T-helper 1 cell treated with Interleukin-12 subunit alpha and Interleukin-12 subunit beta and Interleukin-4 antibody, amounts not matched to agents 30 μg/mL and 1 μg/mL, for 36 hours (primary cell): ENCODE results near the gene VSIG10L.

Experiments used
- H3K27ac Mint-ChIP-seq: one replicate; pipeline ENCODE4 v1.8.0; 2021; ENCODE audit warnings: mild to moderate bottlenecking, mixed read lengths
- H3K27me3 Mint-ChIP-seq: one replicate; pipeline ENCODE4 v1.8.0; 2021; ENCODE audit warnings: low read depth, mixed read lengths
- H3K36me3 Mint-ChIP-seq: one replicate; pipeline ENCODE4 v1.8.0; 2021; ENCODE audit warnings: low read depth, mixed read lengths
- H3K4me1 Mint-ChIP-seq: one replicate; pipeline ENCODE4 v1.8.0; 2021; ENCODE audit warnings: low read depth, mixed read lengths
- H3K4me3 Mint-ChIP-seq: one replicate; pipeline ENCODE4 v1.8.0; 2021; ENCODE audit warnings: mild to moderate bottlenecking, moderate library complexity, mixed read lengths
- H3K9me3 Mint-ChIP-seq: one replicate; pipeline ENCODE4 v1.8.0; 2021; ENCODE audit warnings: mixed read lengths

The VSIG10L gene

GRCh38 chr19:51293571-51294210 lies 48.2 kb downstream of the VSIG10L start:
- no peaks in the 10 kb centered on the region for H3K9me3 Mint-ChIP-seq
- no peak overlapping the region for H3K27ac Mint-ChIP-seq
- no peaks in the 10 kb centered on the region for H3K27me3 Mint-ChIP-seq
- H3K4me1 Mint-ChIP-seq, result no peaks in the 10 kb centered on the region
- H3K4me3 Mint-ChIP-seq, result no peak overlapping the region
- no peaks in the 10 kb centered on the region for H3K36me3 Mint-ChIP-seq

GRCh38 chr19:51292971-51293370 lies 49.0 kb downstream of the VSIG10L start:
- H3K4me3 Mint-ChIP-seq, result no peak overlapping the region
- no peak overlapping the region for H3K27ac Mint-ChIP-seq
- no peaks in the 10 kb centered on the region for H3K36me3 Mint-ChIP-seq
- no peaks in the 10 kb centered on the region for H3K4me1 Mint-ChIP-seq
- no peaks in the 10 kb centered on the region for H3K27me3 Mint-ChIP-seq
- no peaks in the 10 kb centered on the region for H3K9me3 Mint-ChIP-seq

GRCh38 chr19:51289635-51290034 lies 52.3 kb downstream of the VSIG10L start:
- H3K4me1 Mint-ChIP-seq, result no peaks in the 10 kb centered on the region
- H3K9me3 Mint-ChIP-seq, result no peaks in the 10 kb centered on the region
- H3K27me3 Mint-ChIP-seq, result peaks cover 6% of the 10 kb centered on the region
- H3K27ac Mint-ChIP-seq, result no peak overlapping the region
- no peaks in the 10 kb centered on the region for H3K36me3 Mint-ChIP-seq
- H3K4me3 Mint-ChIP-seq, result no peak overlapping the region

GRCh38 chr19:51285682-51286081 lies 56.3 kb downstream of the VSIG10L start:
- no peaks in the 10 kb centered on the region for H3K4me1 Mint-ChIP-seq

GRCh38 chr19:51282335-51282734 lies 59.6 kb downstream of the VSIG10L start:
- H3K27ac Mint-ChIP-seq, result no peak overlapping the region
- no peaks in the 10 kb centered on the region for H3K4me1 Mint-ChIP-seq
- H3K9me3 Mint-ChIP-seq, result no peaks in the 10 kb centered on the region
- peaks cover 6% of the 10 kb centered on the region for H3K27me3 Mint-ChIP-seq
- no peaks in the 10 kb centered on the region for H3K36me3 Mint-ChIP-seq
- no peak overlapping the region for H3K4me3 Mint-ChIP-seq

More at GRCh38 chr19:51285682-51286081, 56.3 kb downstream of the VSIG10L start:
- H3K36me3 Mint-ChIP-seq, result no peaks in the 10 kb centered on the region
- H3K27me3 Mint-ChIP-seq, result peaks cover 6% of the 10 kb centered on the region
- no peak overlapping the region for H3K4me3 Mint-ChIP-seq
- H3K27ac Mint-ChIP-seq, result no peak overlapping the region
- no peaks in the 10 kb centered on the region for H3K9me3 Mint-ChIP-seq
